ENCODE measurements around the gene SLC29A1.
"Not testable (repeated sequence)": the region's sequence is repeated elsewhere in the genome, so short reads cannot be mapped to it uniquely, and the experiment has no call there.

The SLC29A1 gene

GRCh38 chr6:44224029-44224964 lies 902 bp downstream of the SLC29A1 start:
- no peak for DNase-seq

GRCh38 chr6:44224965-44225305 lies 1.5 kb downstream of the SLC29A1 start:
- no peak for DNase-seq

GRCh38 chr6:44225579-44226325 lies 2.4 kb downstream of the SLC29A1 start:
- no peak for DNase-seq

GRCh38 chr6:44226368-44227147 lies 3.2 kb downstream of the SLC29A1 start:
- DNase-seq = no peak

GRCh38 chr6:44227148-44227793 lies 3.9 kb downstream of the SLC29A1 start:
- DNase-seq = no peak

GRCh38 chr6:44228031-44228430 lies 4.6 kb downstream of the SLC29A1 start:
- no peak for DNase-seq

- DNase-seq = no peak
Observed at GRCh38 chr6:44228433-44228832, 5.0 kb downstream of the SLC29A1 start.

- no peak for DNase-seq
Observed at GRCh38 chr6:44228836-44229235, 5.4 kb downstream of the SLC29A1 start.

GRCh38 chr6:44229376-44230033 lies 6.1 kb downstream of the SLC29A1 start:
- no peak for DNase-seq

- DNase-seq = no peak
Observed at GRCh38 chr6:44230034-44230675, 6.8 kb downstream of the SLC29A1 start.

- not testable (repeated sequence) for DNase-seq
Observed at GRCh38 chr6:44231426-44231825, 8.0 kb downstream of the SLC29A1 start.

- DNase-seq = no peak
Observed at GRCh38 chr6:44232676-44233566, 9.5 kb downstream of the SLC29A1 start.

GRCh38 chr6:44233567-44234100 lies 10.2 kb downstream of the SLC29A1 start:
- no peak for DNase-seq

- no peak for DNase-seq
Observed at GRCh38 chr6:44234101-44235025, 11.0 kb downstream of the SLC29A1 start.

GRCh38 chr6:44235269-44235668 lies 11.9 kb downstream of the SLC29A1 start:
- no peak for DNase-seq

- DNase-seq = no peak
Observed at GRCh38 chr6:44235891-44236516, 12.6 kb downstream of the SLC29A1 start.

GRCh38 chr6:44237021-44237812 lies 13.8 kb downstream of the SLC29A1 start:
- peak; percentile 67 for DNase-seq
